T-helper 1 cell treated with Interleukin-12 subunit alpha and Interleukin-12 subunit beta and Interleukin-4 antibody, amounts not matched to agents 30 μg/mL and 1 μg/mL, for 36 hours (primary cell): ENCODE measurements around the gene SMAGP.
"Not testable (repeated sequence)": the region's sequence is repeated elsewhere in the genome, so short reads cannot be mapped to it uniquely, and the experiment has no call there.

Source experiments
- H3K27ac Mint-ChIP-seq: one replicate; pipeline ENCODE4 v1.8.0; 2021; ENCODE audit warnings: mild to moderate bottlenecking, mixed read lengths
- H3K27me3 Mint-ChIP-seq: one replicate; pipeline ENCODE4 v1.8.0; 2021; ENCODE audit warnings: low read depth, mixed read lengths
- H3K36me3 Mint-ChIP-seq: one replicate; pipeline ENCODE4 v1.8.0; 2021; ENCODE audit warnings: low read depth, mixed read lengths
- H3K4me1 Mint-ChIP-seq: one replicate; pipeline ENCODE4 v1.8.0; 2021; ENCODE audit warnings: low read depth, mixed read lengths
- H3K4me3 Mint-ChIP-seq: one replicate; pipeline ENCODE4 v1.8.0; 2021; ENCODE audit warnings: mild to moderate bottlenecking, moderate library complexity, mixed read lengths
- H3K9me3 Mint-ChIP-seq: one replicate; pipeline ENCODE4 v1.8.0; 2021; ENCODE audit warnings: mixed read lengths

The SMAGP gene

DNA sequence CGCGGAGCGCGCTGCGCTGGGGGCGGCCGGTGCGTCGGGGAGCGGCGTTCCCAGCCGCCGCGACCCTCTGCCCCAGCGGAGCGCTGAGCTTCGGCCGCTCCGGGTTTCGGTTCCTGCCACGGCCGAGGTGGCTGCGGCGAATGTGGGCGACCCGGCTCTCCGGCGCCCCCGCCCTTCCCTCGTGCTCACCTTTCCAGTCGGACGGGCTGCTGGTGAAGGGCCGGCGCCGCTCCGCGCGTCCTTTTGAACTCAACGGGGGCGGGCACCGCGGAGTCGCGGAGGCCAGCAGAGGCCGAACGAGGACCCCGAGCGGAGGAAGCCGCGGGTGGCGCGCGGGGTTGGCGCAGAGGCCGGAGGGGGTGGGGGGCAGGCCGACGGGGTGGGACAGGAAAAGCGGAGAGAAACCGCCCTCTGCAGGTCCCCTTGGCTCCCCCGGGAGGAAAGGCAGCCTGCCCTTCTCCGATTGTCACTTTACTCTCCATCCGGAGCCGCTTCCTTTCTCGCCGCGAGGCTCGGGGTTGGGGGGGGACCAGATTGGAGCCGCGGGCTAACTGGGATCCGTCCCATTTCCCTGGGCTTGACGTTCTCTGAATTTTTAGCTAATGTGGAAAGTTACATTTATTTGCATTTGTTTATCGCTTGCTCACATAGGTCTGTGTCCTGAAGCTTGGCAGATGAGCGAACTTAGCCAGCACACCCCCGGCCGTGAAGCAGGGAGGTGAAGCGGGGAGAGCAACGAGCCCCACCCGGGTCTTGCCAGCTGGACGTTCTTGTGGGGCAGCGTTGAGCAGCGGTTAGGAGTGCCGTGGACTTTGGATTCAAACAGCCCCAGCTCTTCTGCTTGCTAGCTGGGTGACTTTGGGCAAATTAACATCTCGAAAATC lies at the start of gene SMAGP:
Gene SMAGP (minus strand): TSS at position 349 of the 884 bp plus-strand sequence. CDS start 1,137 bp downstream, outside the sequence.
- H3K9me3 Mint-ChIP-seq, result no peaks in the 10 kb centered on the region
- peaks cover 32% of the 10 kb centered on the region for H3K27me3 Mint-ChIP-seq
- H3K36me3 Mint-ChIP-seq, result peaks cover 2% of the 10 kb centered on the region
- H3K27ac Mint-ChIP-seq, result peak within 1 kb of the TSS; percentile 55
- peaks cover 16% of the 10 kb centered on the region for H3K4me1 Mint-ChIP-seq
- H3K4me3 Mint-ChIP-seq, result peak within 1 kb of the TSS; percentile 90

GRCh38 chr12:51318846-51319599 lies 48.8 kb upstream of the SMAGP start:
- Mint-ChIP-seq H3K36me3 (peaks cover 42% of the 10 kb centered on the region), H3K27me3 (no peaks in the 10 kb centered on the region), H3K4me3 (peak overlapping the region; percentile 71), H3K27ac (peak overlapping the region; percentile 92), H3K4me1 (peaks cover 58% of the 10 kb centered on the region), H3K9me3 (no peaks in the 10 kb centered on the region)

- H3K4me1 Mint-ChIP-seq, result peaks cover 58% of the 10 kb centered on the region
- H3K9me3 Mint-ChIP-seq, H3K27me3 Mint-ChIP-seq: not testable (repeated sequence)
- H3K4me3 Mint-ChIP-seq, result peak overlapping the region; percentile 71
- peaks cover 39% of the 10 kb centered on the region for H3K36me3 Mint-ChIP-seq
- H3K27ac Mint-ChIP-seq, result peak overlapping the region; percentile 92
Observed at GRCh38 chr12:51318057-51318806, 48.0 kb upstream of the SMAGP start.

DNA sequence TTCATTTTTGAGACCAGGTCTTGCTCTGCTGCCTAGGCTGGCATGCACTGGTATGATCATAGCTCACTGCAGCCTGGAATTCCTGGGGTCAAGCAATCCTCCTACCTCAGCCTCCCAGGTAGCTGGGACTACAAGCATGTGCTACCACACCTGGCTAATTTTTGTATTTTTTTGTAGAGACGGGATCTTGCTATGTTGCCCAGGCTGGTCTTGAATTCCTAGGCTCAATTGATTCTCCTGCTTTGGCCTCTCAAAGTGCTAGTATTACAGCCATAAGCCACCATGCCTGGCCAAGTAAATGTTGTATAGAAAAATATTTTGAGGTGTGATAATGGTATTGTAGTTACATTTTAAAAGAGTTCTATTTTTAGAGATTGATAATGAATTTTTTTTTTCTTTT lies 41.2 kb upstream of the SMAGP start:
- Mint-ChIP-seq H3K4me1 (peaks cover 20% of the 10 kb centered on the region), H3K27ac (no peak overlapping the region), H3K9me3 (no peaks in the 10 kb centered on the region), H3K4me3 (no peak overlapping the region), H3K36me3 (peaks cover 49% of the 10 kb centered on the region), H3K27me3 (no peaks in the 10 kb centered on the region)

DNA sequence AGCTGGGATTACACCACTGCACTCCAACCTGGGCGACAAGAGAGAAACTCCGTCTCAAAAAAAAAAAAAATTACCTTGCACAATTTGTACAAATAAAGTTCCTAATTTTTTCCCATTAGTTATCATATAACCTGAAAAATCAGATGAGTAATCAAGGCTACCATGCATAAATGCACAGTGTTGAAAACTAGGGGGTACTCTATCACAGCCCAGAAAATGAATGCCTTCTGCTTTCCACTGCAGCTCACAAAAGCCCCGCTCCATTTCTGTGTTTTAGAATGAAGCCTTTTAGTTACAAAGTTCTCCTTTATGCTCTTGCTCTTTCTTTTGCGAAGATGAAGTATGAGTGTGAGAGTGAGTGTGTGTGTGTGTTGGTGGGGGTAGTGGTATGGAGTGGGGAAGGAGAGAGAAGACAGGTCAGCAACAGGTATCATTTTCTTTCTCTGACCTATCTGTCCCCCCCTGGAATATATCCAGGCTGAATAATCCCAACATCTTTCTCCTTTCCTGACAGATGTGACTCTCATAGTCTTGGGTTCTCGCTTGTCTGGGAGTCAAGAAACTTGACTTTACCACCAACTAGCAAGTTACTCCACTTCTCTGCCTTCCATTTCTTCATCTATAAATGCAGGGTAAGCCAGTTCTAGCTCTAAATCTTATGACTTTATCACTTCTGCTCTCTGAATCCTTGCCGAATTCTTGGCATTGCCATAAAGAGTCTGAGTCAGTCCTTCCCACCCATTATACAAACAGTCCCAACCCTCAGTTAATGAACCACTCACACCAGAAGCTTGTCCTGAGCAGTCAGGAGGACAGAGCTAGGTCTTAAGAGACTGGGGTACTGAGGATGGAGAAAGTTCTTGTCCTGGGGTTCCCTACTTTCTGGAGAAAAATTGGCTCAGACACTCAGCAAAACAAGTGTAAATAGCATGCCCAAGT lies 37.7 kb upstream of the SMAGP start:
- peak overlapping the region; percentile 53 for H3K27ac Mint-ChIP-seq
- peaks cover 14% of the 10 kb centered on the region for H3K4me1 Mint-ChIP-seq
- no peaks in the 10 kb centered on the region for H3K9me3 Mint-ChIP-seq
- no peak overlapping the region for H3K4me3 Mint-ChIP-seq
- no peaks in the 10 kb centered on the region for H3K27me3 Mint-ChIP-seq
- peaks cover 64% of the 10 kb centered on the region for H3K36me3 Mint-ChIP-seq

DNA sequence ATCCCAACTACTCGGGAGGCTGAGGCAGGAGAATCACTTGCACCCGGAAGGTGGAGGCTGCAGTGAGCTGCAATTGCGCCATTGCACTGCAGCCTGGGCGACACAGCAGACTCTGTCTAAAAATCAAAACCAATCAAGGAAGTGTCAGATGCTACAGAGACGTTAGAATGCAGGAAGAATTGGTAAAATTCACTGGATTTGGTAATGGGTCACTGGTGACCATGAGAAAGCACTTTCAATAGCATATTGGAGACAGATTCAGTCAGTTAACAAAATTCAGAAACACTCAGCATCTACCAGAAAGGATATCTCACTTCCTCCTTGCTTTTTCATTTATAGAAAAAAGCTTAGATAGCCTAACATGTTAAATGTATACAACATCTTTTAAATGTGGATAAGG lies 36.3 kb upstream of the SMAGP start:
- H3K4me1 Mint-ChIP-seq, result peaks cover 18% of the 10 kb centered on the region
- no peak overlapping the region for H3K4me3 Mint-ChIP-seq
- H3K27me3 Mint-ChIP-seq, result no peaks in the 10 kb centered on the region
- H3K9me3 Mint-ChIP-seq, result no peaks in the 10 kb centered on the region
- no peak overlapping the region for H3K27ac Mint-ChIP-seq
- peaks cover 66% of the 10 kb centered on the region for H3K36me3 Mint-ChIP-seq

- H3K27ac Mint-ChIP-seq, H3K4me3 Mint-ChIP-seq, H3K9me3 Mint-ChIP-seq, H3K4me1 Mint-ChIP-seq, H3K27me3 Mint-ChIP-seq: not testable (repeated sequence)
- peaks cover 47% of the 10 kb centered on the region for H3K36me3 Mint-ChIP-seq
Observed at GRCh38 chr12:51300768-51301167, 30.6 kb upstream of the SMAGP start.

- Mint-ChIP-seq H3K4me3 (no peak overlapping the region), H3K4me1 (peaks cover 6% of the 10 kb centered on the region), H3K9me3 (no peaks in the 10 kb centered on the region), H3K27me3 (no peaks in the 10 kb centered on the region), H3K36me3 (peaks cover 40% of the 10 kb centered on the region), H3K27ac (no peak overlapping the region)
Observed at GRCh38 chr12:51295651-51296050, 25.4 kb upstream of the SMAGP start.

- H3K9me3 Mint-ChIP-seq, H3K4me3 Mint-ChIP-seq, H3K4me1 Mint-ChIP-seq, H3K27me3 Mint-ChIP-seq: not testable (repeated sequence)
- H3K27ac Mint-ChIP-seq, result peak overlapping the region; percentile 2
- H3K36me3 Mint-ChIP-seq, result peaks cover 39% of the 10 kb centered on the region
Observed at GRCh38 chr12:51294097-51294496, 23.9 kb upstream of the SMAGP start.

DNA sequence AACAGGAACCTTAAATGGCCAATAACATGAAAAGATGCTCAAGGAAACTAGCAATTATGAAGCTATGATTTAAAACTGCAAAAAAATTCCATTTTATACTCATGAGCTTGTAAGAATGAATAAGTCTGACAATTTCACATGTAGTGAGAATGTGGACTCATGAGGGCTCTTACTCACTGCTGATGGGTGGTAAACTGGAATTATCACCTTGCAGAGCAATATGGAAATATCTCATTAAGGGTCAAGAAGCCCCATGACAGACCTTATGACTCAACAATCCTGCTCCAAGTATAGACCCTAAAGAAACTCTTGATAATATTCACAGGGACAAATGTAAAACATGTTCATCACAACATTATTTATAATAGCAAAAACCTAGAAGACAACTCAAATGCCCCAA lies 23.5 kb upstream of the SMAGP start:
- H3K4me3 Mint-ChIP-seq, result no peak overlapping the region
- peak overlapping the region; percentile 2 for H3K27ac Mint-ChIP-seq
- peaks cover 42% of the 10 kb centered on the region for H3K36me3 Mint-ChIP-seq
- no peaks in the 10 kb centered on the region for H3K9me3 Mint-ChIP-seq
- no peaks in the 10 kb centered on the region for H3K27me3 Mint-ChIP-seq
- H3K4me1 Mint-ChIP-seq, result peaks cover 6% of the 10 kb centered on the region

DNA sequence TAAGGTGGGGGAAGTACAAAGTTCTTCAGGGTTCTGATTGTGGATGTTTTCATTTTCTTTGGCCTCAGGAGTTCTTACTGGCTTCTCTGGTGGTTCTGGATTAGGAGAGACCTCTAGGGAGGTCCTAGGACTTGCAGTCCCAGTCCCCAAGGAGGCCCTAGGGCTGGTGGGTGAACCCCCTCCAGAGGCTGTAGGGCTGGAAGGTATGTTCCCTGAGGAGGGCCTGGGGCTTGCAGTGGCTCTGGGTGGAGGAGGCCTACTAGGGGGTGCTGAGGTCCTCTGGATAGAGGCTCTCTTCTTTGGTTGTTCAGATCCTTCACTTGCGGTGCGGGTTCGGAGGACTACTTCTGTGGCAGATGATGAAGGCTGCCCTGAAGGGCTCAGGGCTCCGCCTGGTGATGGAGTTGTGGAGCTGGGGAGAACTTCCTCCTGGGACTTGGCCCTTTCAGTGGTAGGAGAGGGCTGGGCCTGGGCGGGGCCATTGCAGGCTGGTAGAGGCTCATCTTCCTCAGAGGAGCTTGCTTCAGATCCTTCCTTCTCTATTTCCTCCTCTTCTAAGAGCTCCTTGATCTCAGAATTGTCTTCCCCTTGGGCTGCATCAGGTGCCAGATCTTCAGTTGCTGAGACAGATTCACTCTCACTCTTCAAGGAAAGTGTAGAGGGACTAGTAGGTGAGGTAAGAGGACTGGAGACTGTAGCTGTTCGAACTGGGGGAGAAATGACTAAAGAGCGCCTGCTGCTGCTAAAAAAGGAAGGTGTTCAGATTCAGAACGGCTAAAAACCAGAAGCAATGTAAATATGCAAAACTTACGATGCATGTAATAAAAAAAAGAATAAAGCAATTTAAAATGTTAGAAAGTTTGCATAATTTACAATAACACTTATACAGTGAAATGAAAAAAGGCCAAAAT lies 21.6 kb upstream of the SMAGP start:
- H3K4me3 Mint-ChIP-seq, H3K9me3 Mint-ChIP-seq: not testable (repeated sequence)
- H3K27ac Mint-ChIP-seq, result peak overlapping the region; percentile 1

DNA sequence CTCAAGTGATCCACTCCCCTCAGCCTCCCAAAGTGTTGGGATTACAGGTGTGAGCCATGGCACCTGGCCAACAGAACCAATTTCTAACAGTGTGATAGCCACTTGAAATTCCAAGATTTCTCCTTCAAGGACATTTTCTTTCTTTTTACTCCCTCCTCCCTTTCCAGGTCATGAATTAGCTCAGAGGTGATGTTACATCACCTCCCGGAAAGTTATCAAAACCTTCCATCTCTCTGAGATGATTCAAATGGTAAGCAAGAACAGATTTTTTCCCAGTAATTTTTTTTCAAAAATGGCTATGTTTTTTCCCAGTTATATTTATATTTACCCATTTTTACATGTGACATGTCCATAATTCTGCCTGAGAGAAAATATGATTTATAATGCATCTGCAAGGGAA lies 15.6 kb upstream of the SMAGP start:
- Mint-ChIP-seq H3K4me1 (peaks cover 2% of the 10 kb centered on the region), H3K27ac (no peak overlapping the region), H3K9me3 (no peaks in the 10 kb centered on the region), H3K4me3 (no peak overlapping the region), H3K36me3 (peaks cover 31% of the 10 kb centered on the region), H3K27me3 (no peaks in the 10 kb centered on the region)

More for the DNA sequence above, 21.6 kb upstream of the SMAGP start:
- H3K4me1 Mint-ChIP-seq, H3K27me3 Mint-ChIP-seq: not testable (repeated sequence)
- peaks cover 44% of the 10 kb centered on the region for H3K36me3 Mint-ChIP-seq
